CD14-positive monocyte (primary cell): ENCODE measurements around the gene BANK1. TPM values are rescaled to one million over a fixed set of nuclear protein-coding genes. Genes with fewer than 3 reads are reported as not detected.

Source experiments
- DNase-seq, 3 donors: peaks; one replicate each; pipeline ENCODE4 v3.0.0-alpha.2; 2011 to 2022
- H2AFZ ChIP-seq: 2 replicates; pipeline ENCODE4 v1.6.0; 2012; ENCODE audit warnings: mild to moderate bottlenecking, low read depth, low read length, inconsistent platforms; ENCODE audit not compliant: insufficient read depth, poor library complexity, severe bottlenecking
- H3K27ac ChIP-seq, 2 donors: 1 replicate in 1 of 2; 2 replicates in 1 of 2; pipeline ENCODE4 v1.5.1; 2012 to 2013; ENCODE audit warnings: low read length in 2 of 2, control low read depth in 1 of 2, inconsistent platforms in 1 of 2, low read depth in 1 of 2, mild to moderate bottlenecking in 1 of 2
- H3K27me3 ChIP-seq, 2 donors: one replicate each; pipeline versions ENCODE4 v1.6.0 to v1.6.1; 2011 to 2013; ENCODE audit warnings: low read length in 2 of 2; ENCODE audit not compliant: control insufficient read depth in 2 of 2, insufficient read depth in 2 of 2
- H3K36me3 ChIP-seq, 2 donors: replicated peaks in 1 of 2; 1 replicate in 1 of 2; 2 replicates in 1 of 2; pipeline versions ENCODE4 v1.5.1 to v1.6.1; 2012 to 2013; ENCODE audit warnings: low read length in 2 of 2, control low read depth in 1 of 2, inconsistent platforms in 1 of 2, mild to moderate bottlenecking in 1 of 2; ENCODE audit not compliant: insufficient read depth in 2 of 2, control insufficient read depth in 1 of 2
- H3K4me1 ChIP-seq, 2 donors: 1 replicate in 1 of 2; 2 replicates in 1 of 2; pipeline versions ENCODE4 v1.5.1 to v1.6.1; 2012 to 2013; ENCODE audit warnings: low read length in 2 of 2, control low read depth in 1 of 2, inconsistent platforms in 1 of 2, mild to moderate bottlenecking in 1 of 2, moderate library complexity in 1 of 2; ENCODE audit not compliant: insufficient read depth in 2 of 2, control insufficient read depth in 1 of 2
- H3K4me2 ChIP-seq: replicated peaks from 2 replicates; pipeline ENCODE3; 2012; ENCODE audit warnings: low read length, moderate library complexity, mild to moderate bottlenecking; ENCODE audit not compliant: poor library complexity, severe bottlenecking; ENCODE audit errors: extremely low read depth
- H3K4me3 ChIP-seq, 3 experiments: fragments of 200-600 bp in 1 of 3; sonication (generic) in 1 of 3; replicated peaks in 1 of 3; 1 replicate in 2 of 3; 2 replicates in 1 of 3; pipeline ENCODE4 v1.5.1; 2011 to 2013; ENCODE audit warnings: low read length in 3 of 3, mild to moderate bottlenecking in 3 of 3, control low read depth in 2 of 3, low read depth in 2 of 3, inconsistent platforms in 1 of 3, moderate library complexity in 1 of 3
- H3K79me2 ChIP-seq: 2 replicates; pipeline ENCODE4 v1.6.0; 2012; ENCODE audit warnings: mild to moderate bottlenecking, control low read depth, inconsistent platforms, low read length, moderate library complexity; ENCODE audit not compliant: insufficient read depth
- H3K9ac ChIP-seq: 2 replicates; pipeline ENCODE4 v1.6.0; 2017; ENCODE audit warnings: low read length, mild to moderate bottlenecking; ENCODE audit not compliant: insufficient read depth, poor library complexity, severe bottlenecking
- H3K9me3 ChIP-seq, 2 donors: replicated peaks in 1 of 2; 1 replicate in 1 of 2; 2 replicates in 1 of 2; pipeline versions ENCODE4 v1.5.1 to v1.6.1; 2012 to 2013; ENCODE audit warnings: low read length in 2 of 2, control low read depth in 1 of 2; ENCODE audit not compliant: control insufficient read depth in 1 of 2, insufficient read depth in 1 of 2
- H4K20me1 ChIP-seq: 2 replicates; pipeline ENCODE4 v1.6.0; 2012; ENCODE audit warnings: mild to moderate bottlenecking, low read length, control low read depth, moderate library complexity; ENCODE audit not compliant: insufficient read depth
- H3K27ac Mint-ChIP-seq, 7 donors: one replicate each; pipeline ENCODE4 v1.8.0; 2020; ENCODE audit warnings: mild to moderate bottlenecking in 7 of 7, mixed read lengths in 7 of 7, moderate library complexity in 6 of 7, inconsistent platforms in 2 of 7
- H3K27me3 Mint-ChIP-seq, 3 donors: one replicate each; pipeline ENCODE4 v1.8.0; 2021 to 2022; ENCODE audit warnings: low read depth in 3 of 3, mild to moderate bottlenecking in 3 of 3, mixed read lengths in 3 of 3, moderate library complexity in 3 of 3, inconsistent platforms in 1 of 3
- H3K36me3 Mint-ChIP-seq, 2 donors: one replicate each; pipeline ENCODE4 v1.8.0; 2020; ENCODE audit warnings: mixed read lengths in 2 of 2, inconsistent platforms in 1 of 2, mild to moderate bottlenecking in 1 of 2
- H3K4me1 Mint-ChIP-seq: one replicate; pipeline ENCODE4 v1.8.0; 2020; ENCODE audit warnings: mild to moderate bottlenecking, mixed read lengths
- H3K4me3 Mint-ChIP-seq, 2 donors: one replicate each; pipeline ENCODE4 v1.8.0; 2020; ENCODE audit warnings: mild to moderate bottlenecking in 2 of 2, mixed read lengths in 2 of 2, moderate library complexity in 1 of 2
- H3K9me3 Mint-ChIP-seq, 7 donors: one replicate each; pipeline ENCODE4 v1.8.0; 2020 to 2022; ENCODE audit warnings: mixed read lengths in 7 of 7, mild to moderate bottlenecking in 6 of 7, moderate library complexity in 6 of 7, inconsistent platforms in 2 of 7
- WGBS: methylation state at CpG from one replicate; pipeline ENCODE4 v1.1.5; 2013; ENCODE audit warnings: missing lambda C conversion rate; ENCODE audit not compliant: insufficient coverage; 5-methylcytosine and 5-hydroxymethylcytosine counted together
- intact Hi-C, 2 donors: fragments of 100-400 bp; cut with micrococcal nuclease; formaldehyde crosslinking; loops; one replicate each; pipeline versions ENCODE4 v1.15.0 to v1.15.1; 2023
- polyA plus RNA-seq, 3 donors: library from polyadenylated mRNA; depleted of rRNA in 1 of 3; unstranded in 2 of 3; stranded (reverse) in 1 of 3; fragments of 300-500 nt in 2 of 3; fragments of >200 nt in 1 of 3; fragmentation: Illumina TruSeq in 2 of 3; gene quantifications; 1 replicate in 2 of 3; 2 replicates in 1 of 3; pipeline ENCODE4 v1.2.3, GENCODE V29; 2012 to 2021
- TF ChIP-seq, protein P1 (sequence below): fragments of 200-600 bp; IDR thresholded peaks from one replicate; pipeline ENCODE4 v1.8.0; 2022; ENCODE audit warnings: antibody characterized with exemption, mild to moderate bottlenecking

Gene BANK1
- polyA plus RNA-seq, 3 donors, result 2.6 to 5.2 (median 2.9) TPM

GRCh38 chr4:101944649-101945048, 154.1 kb downstream of the BANK1 start:
- intact Hi-C loops, result no loop called here
- WGBS, result 100% methylated on average over 1 of the region's 1 CpG
- no peak overlapping the region for H3K27ac Mint-ChIP-seq

GRCh38 chr4:101948055-101948454, 157.5 kb downstream of the BANK1 start:
- no peak for DNase-seq
- intact Hi-C loops, result no loop called here
- H3K36me3 Mint-ChIP-seq, result no peaks in the 10 kb centered on the region
- H2AFZ ChIP-seq, result no peak overlapping the region
- TF ChIP-seq, protein P1, sequence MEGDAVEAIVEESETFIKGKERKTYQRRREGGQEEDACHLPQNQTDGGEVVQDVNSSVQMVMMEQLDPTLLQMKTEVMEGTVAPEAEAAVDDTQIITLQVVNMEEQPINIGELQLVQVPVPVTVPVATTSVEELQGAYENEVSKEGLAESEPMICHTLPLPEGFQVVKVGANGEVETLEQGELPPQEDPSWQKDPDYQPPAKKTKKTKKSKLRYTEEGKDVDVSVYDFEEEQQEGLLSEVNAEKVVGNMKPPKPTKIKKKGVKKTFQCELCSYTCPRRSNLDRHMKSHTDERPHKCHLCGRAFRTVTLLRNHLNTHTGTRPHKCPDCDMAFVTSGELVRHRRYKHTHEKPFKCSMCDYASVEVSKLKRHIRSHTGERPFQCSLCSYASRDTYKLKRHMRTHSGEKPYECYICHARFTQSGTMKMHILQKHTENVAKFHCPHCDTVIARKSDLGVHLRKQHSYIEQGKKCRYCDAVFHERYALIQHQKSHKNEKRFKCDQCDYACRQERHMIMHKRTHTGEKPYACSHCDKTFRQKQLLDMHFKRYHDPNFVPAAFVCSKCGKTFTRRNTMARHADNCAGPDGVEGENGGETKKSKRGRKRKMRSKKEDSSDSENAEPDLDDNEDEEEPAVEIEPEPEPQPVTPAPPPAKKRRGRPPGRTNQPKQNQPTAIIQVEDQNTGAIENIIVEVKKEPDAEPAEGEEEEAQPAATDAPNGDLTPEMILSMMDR, result no peak
- no peaks in the 10 kb centered on the region for H3K36me3 ChIP-seq
- no peaks in the 10 kb centered on the region for H4K20me1 ChIP-seq
- no peaks in the 10 kb centered on the region for H3K4me1 ChIP-seq
- H3K4me3 ChIP-seq, result no peak overlapping the region
- H3K79me2 ChIP-seq, result no peaks in the 10 kb centered on the region
- H3K4me2 ChIP-seq, result no peak overlapping the region
- no peaks in the 10 kb centered on the region for H3K4me1 Mint-ChIP-seq
- no peak overlapping the region for H3K27ac ChIP-seq
- H3K9ac ChIP-seq, result no peak overlapping the region
- H3K27ac Mint-ChIP-seq, result no peak overlapping the region
- no peaks in the 10 kb centered on the region for H3K9me3 ChIP-seq
- H3K4me3 Mint-ChIP-seq, result no peak overlapping the region
- no peaks in the 10 kb centered on the region for H3K27me3 ChIP-seq
- no peaks in the 10 kb centered on the region for H3K27me3 Mint-ChIP-seq
- peaks cover 0 to 1% (median 0%) of the 10 kb centered on the region in 7 donors for H3K9me3 Mint-ChIP-seq

More at GRCh38 chr4:101944649-101945048, 154.1 kb downstream of the BANK1 start:
- TF ChIP-seq, protein P1, result no peak
- Histone ChIP-seq H3K4me1 (no peaks in the 10 kb centered on the region), H3K27ac (no peak overlapping the region), H3K79me2 (no peaks in the 10 kb centered on the region), H3K27me3 (no peaks in the 10 kb centered on the region), H3K9ac (no peak overlapping the region), H3K36me3 (no peaks in the 10 kb centered on the region), H4K20me1 (no peaks in the 10 kb centered on the region), H3K4me2 (no peak overlapping the region), H3K4me3 (no peak overlapping the region), H3K9me3 (no peaks in the 10 kb centered on the region), H2AFZ (no peak overlapping the region)
- Mint-ChIP-seq H3K27me3 (no peaks in the 10 kb centered on the region), H3K36me3 (no peaks in the 10 kb centered on the region), H3K4me3 (no peak overlapping the region), H3K9me3 (no peaks in the 10 kb centered on the region), H3K4me1 (no peaks in the 10 kb centered on the region)
- no peak for DNase-seq
